ENCODE measurements around the gene ERAL1. TPM values are rescaled to one million over a fixed set of nuclear protein-coding genes. Genes with fewer than 3 reads are reported as not detected.

Gene ERAL1
- polyA plus RNA-seq, 1 donor (not counting 4 experiments of a cell fraction or from before 2014, with no cell fraction given) = 46.5 TPM

- Histone ChIP-seq H2AFZ (ENCODE audit: control insufficient read depth, low read length) (no peak overlapping the region), H3K27ac (ENCODE audit: control insufficient read depth, insufficient read depth, low read length) (no peak overlapping the region), H3K9me1 (ENCODE audit: control insufficient read depth, extremely low read depth, insufficient read depth, low read length) (no peaks in the 10 kb centered on the region), H3K79me2 (ENCODE audit: control insufficient read depth, insufficient read depth, low read length) (no peaks in the 10 kb centered on the region), H3K27me3 (ENCODE audit: control insufficient read depth, extremely low read depth, insufficient read depth, low read length) (no peaks in the 10 kb centered on the region), H3K4me2 (ENCODE audit: control insufficient read depth, extremely low read depth, insufficient read depth, low read depth, low read length) (no peak overlapping the region), H4K20me1 (ENCODE audit: control insufficient read depth, extremely low read depth, insufficient read depth, low read length) (no peaks in the 10 kb centered on the region), H3K9me3 (ENCODE audit: control insufficient read depth, low read depth, low read length) (no peaks in the 10 kb centered on the region), H3K4me1 (ENCODE audit: control insufficient read depth, extremely low read depth, insufficient read depth, low read length) (peaks cover 19% of the 10 kb centered on the region), H3K9ac (ENCODE audit: control insufficient read depth, extremely low read depth, insufficient read depth, low read length) (no peak overlapping the region), H3K36me3 (ENCODE audit: control insufficient read depth in 2 of 2, extremely low read depth in 1 of 2, insufficient read depth in 2 of 2, low read length in 2 of 2) (peaks cover 36 to 39% of the 10 kb centered on the region in 2 experiments), H3K4me3 (ENCODE audit: control insufficient read depth in 2 of 3, extremely low read depth in 1 of 3, insufficient read depth in 2 of 3, low read depth in 1 of 3, low read length in 3 of 3) (no peak overlapping the region)
- DNase-seq (ENCODE audit: low read depth, low spot score) (no peak), FAIRE-seq (no peak)
- dilution Hi-C loops (cut with MboI; ENCODE audit: extremely low pct_ligation_motif_present, low sequenced_read_pairs) = no loop called here
- no peak for TF ChIP-seq CTCF (optimal IDR thresholded peaks at IDR 0.05 in 1 of 3, IDR thresholded peaks at IDR 0.05 in 1 of 3, conservative IDR thresholded peaks at IDR 0.05 in 1 of 3; ENCODE audit: extremely low read depth in 1 of 3, insufficient read depth in 2 of 3, low read length in 3 of 3)
- no peak for TF ChIP-seq EZH2 (IDR thresholded peaks at IDR 0.05; ENCODE audit: low read length)
These were observed 29.3 kb downstream of the ERAL1 start for GRCh38 chr17:28883967-28884702.

DNA sequence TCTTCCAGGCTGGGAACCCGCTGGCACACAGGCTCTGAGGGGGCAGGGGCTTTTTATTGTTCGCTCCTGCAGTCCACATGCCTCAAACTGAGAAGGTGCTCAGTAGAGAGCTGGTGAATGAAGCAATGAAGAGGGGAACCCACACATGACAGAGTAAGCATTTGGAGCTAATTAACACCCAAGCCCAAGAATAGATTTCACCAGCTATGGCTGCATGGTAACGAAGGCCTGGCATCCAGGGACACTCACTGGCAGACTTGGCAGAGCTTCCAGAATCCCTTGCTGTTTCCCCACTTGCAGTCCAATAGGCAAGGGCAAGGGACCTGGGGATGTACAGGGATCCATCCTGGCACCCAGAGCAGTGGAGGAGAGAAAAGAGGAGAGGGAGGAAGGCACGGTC lies 30.5 kb downstream of the ERAL1 start:
- Histone ChIP-seq H3K4me1 (ENCODE audit: control insufficient read depth, extremely low read depth, insufficient read depth, low read length) (peaks cover 8% of the 10 kb centered on the region), H3K79me2 (ENCODE audit: control insufficient read depth, insufficient read depth, low read length) (no peaks in the 10 kb centered on the region), H2AFZ (ENCODE audit: control insufficient read depth, low read length) (no peak overlapping the region), H4K20me1 (ENCODE audit: control insufficient read depth, extremely low read depth, insufficient read depth, low read length) (no peaks in the 10 kb centered on the region), H3K9ac (ENCODE audit: control insufficient read depth, extremely low read depth, insufficient read depth, low read length) (no peak overlapping the region), H3K36me3 (ENCODE audit: control insufficient read depth in 2 of 2, extremely low read depth in 1 of 2, insufficient read depth in 2 of 2, low read length in 2 of 2) (peaks cover 31 to 32% of the 10 kb centered on the region in 2 experiments), H3K4me2 (ENCODE audit: control insufficient read depth, extremely low read depth, insufficient read depth, low read depth, low read length) (no peak overlapping the region), H3K4me3 (ENCODE audit: control insufficient read depth in 2 of 3, extremely low read depth in 1 of 3, insufficient read depth in 2 of 3, low read depth in 1 of 3, low read length in 3 of 3) (no peak overlapping the region), H3K27ac (ENCODE audit: control insufficient read depth, insufficient read depth, low read length) (no peak overlapping the region), H3K9me1 (ENCODE audit: control insufficient read depth, extremely low read depth, insufficient read depth, low read length) (no peaks in the 10 kb centered on the region), H3K9me3 (ENCODE audit: control insufficient read depth, low read depth, low read length) (no peaks in the 10 kb centered on the region), H3K27me3 (ENCODE audit: control insufficient read depth, extremely low read depth, insufficient read depth, low read length) (no peaks in the 10 kb centered on the region)
- no peak for DNase-seq (ENCODE audit: low read depth, low spot score)
- TF ChIP-seq CTCF (optimal IDR thresholded peaks at IDR 0.05 in 1 of 3, IDR thresholded peaks at IDR 0.05 in 1 of 3, conservative IDR thresholded peaks at IDR 0.05 in 1 of 3; ENCODE audit: extremely low read depth in 1 of 3, insufficient read depth in 2 of 3, low read length in 3 of 3) (no peak), EZH2 (IDR thresholded peaks at IDR 0.05; ENCODE audit: low read length) (no peak)
- FAIRE-seq = no peak
- dilution Hi-C loops (cut with MboI; ENCODE audit: extremely low pct_ligation_motif_present, low sequenced_read_pairs) = no loop called here

All from keratinocyte (primary cell).